Measurements from ENCODE around the gene ERN1. TPM values are rescaled to one million over a fixed set of nuclear protein-coding genes. Genes with fewer than 3 reads are reported as not detected.

ERN1 gene
- total and polyA plus RNA-seq, 2 of the 13 experiments (the other 11 are each of a cell fraction or from before 2014, with no cell fraction given), result 6.0 to 12.7 TPM

DNA sequence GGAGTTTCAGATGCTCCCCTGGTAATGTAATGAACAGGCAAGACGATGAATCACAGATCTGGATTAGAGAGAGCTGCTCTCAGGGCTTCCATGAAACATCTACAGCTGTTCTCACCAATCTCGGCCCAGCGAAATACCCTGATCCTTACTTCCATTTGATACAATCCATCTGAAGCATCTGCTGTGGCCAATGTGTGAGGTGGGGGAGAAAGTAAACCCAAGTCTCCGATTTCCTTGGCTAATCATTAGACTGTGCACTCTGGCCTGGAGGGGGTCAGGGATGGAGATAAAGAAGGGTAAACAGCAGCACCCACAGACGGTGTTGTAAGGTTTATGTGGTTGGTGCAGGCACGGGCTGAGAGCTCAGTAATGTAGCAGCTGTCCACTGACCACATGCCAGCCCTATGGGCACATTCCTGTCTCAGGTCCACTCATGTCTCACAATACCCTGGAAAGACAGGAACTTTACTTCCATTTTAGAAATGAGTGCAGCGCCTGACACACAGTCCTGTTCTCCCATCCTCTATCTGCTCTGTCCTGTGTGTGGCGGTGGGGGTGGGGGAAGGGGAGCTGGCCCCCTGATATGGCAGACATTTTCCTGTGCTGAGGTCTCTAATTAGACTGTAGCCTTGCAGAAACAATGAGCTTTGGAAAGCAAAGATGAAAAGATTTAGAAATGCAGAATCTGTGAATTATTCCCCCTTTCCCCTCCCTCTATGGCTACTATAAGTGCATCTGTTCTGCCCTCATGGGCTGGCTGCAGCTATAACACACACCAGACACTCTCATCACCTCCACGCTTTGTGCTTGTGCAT, 48.3 kb upstream of the ERN1 start (continued):
- peak; percentile 62; the same call in 1 of the 2 replicates for TF ChIP-seq ZNF687 (CRISPR knock-in tag; IDR thresholded peaks at IDR 0.05)
- peak; percentile 53 for TF ChIP-seq ZNF781 (CRISPR knock-in tag; IDR thresholded peaks at IDR 0.05; ENCODE audit: borderline replicate concordance, not compliant biosample characterization)
- TF ChIP-seq, protein P1, sequence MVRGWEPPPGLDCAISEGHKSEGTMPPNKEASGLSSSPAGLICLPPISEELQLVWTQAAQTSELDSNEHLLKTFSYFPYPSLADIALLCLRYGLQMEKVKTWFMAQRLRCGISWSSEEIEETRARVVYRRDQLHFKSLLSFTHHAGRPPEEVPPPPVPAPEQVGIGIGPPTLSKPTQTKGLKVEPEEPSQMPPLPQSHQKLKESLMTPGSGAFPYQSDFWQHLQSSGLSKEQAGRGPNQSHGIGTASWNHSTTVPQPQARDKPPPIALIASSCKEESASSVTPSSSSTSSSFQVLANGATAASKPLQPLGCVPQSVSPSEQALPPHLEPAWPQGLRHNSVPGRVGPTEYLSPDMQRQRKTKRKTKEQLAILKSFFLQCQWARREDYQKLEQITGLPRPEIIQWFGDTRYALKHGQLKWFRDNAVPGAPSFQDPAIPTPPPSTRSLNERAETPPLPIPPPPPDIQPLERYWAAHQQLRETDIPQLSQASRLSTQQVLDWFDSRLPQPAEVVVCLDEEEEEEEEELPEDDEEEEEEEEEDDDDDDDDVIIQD (CRISPR knock-in tag; IDR thresholded peaks at IDR 0.05; ENCODE audit: low read depth), result peak; percentile 75
- TF ChIP-seq KDM4B (CRISPR knock-in tag; IDR thresholded peaks at IDR 0.05), result no peak
- TF ChIP-seq, protein P2, sequence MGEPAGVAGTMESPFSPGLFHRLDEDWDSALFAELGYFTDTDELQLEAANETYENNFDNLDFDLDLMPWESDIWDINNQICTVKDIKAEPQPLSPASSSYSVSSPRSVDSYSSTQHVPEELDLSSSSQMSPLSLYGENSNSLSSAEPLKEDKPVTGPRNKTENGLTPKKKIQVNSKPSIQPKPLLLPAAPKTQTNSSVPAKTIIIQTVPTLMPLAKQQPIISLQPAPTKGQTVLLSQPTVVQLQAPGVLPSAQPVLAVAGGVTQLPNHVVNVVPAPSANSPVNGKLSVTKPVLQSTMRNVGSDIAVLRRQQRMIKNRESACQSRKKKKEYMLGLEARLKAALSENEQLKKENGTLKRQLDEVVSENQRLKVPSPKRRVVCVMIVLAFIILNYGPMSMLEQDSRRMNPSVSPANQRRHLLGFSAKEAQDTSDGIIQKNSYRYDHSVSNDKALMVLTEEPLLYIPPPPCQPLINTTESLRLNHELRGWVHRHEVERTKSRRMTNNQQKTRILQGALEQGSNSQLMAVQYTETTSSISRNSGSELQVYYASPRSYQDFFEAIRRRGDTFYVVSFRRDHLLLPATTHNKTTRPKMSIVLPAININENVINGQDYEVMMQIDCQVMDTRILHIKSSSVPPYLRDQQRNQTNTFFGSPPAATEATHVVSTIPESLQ (CRISPR knock-in tag; conservative IDR thresholded peaks at IDR 0.05), result no peak
- no peak for TF ChIP-seq SMARCC2 (IDR thresholded peaks at IDR 0.05)
- TF ChIP-seq ARID2 (CRISPR knock-in tag; IDR thresholded peaks at IDR 0.05; ENCODE audit: borderline replicate concordance), result no peak
- TF ChIP-seq CEBPZ (IDR thresholded peaks at IDR 0.05; ENCODE audit: low read length), result no peak
- TF ChIP-seq KLF9 (CRISPR knock-in tag; IDR thresholded peaks at IDR 0.05; ENCODE audit: low read depth), result no peak
- peak; percentile 82 for TF ChIP-seq MED1 (CRISPR knock-in tag; IDR thresholded peaks at IDR 0.05)
- 0 out of 2 replicates have a peak, but pooled peaks have one; percentile 70 for TF ChIP-seq GLI4 (CRISPR knock-in tag; IDR thresholded peaks at IDR 0.05; ENCODE audit: borderline replicate concordance)
- no peak for TF ChIP-seq ARNT2 (CRISPR knock-in tag; IDR thresholded peaks at IDR 0.05; ENCODE audit: low read depth)
- no peak for TF ChIP-seq ZNF777 (CRISPR knock-in tag; IDR thresholded peaks at IDR 0.05)
- peak; percentile 21; the same call in 1 of the 2 replicates for TF ChIP-seq ZNF746 (CRISPR knock-in tag; IDR thresholded peaks at IDR 0.05)
- no peak for TF ChIP-seq ZNF276 (CRISPR knock-in tag; IDR thresholded peaks at IDR 0.05; ENCODE audit: low read depth)

All from HepG2 (cell line).